Stimulated activated naive B cell treated with anti-CD40 and anti-IgM and Interleukin-4, amounts not matched to agents 10 μg/mL and 1 μg/mL and 100 μg/mL, for 72 hours (primary cell): ENCODE measurements around the gene CYP3A7.
A peak's percentile ranks its signal among the peaks of the same experiment; 100 is the strongest.
"Not testable (repeated sequence)": the region's sequence is repeated elsewhere in the genome, so short reads cannot be mapped to it uniquely, and the experiment has no call there.

Experiments
- ATAC-seq, 2 donors: fragments of 150-1000 bp; cut with Tn5 transposase; replicated peaks; 2 replicates each; pipeline ENCODE4 v1.10.0; 2021; ENCODE audit warnings: moderate library complexity in 1 of 2
- DNase-seq: peaks from one replicate; pipeline ENCODE4 v3.0.0; 2021
- H3K27ac Mint-ChIP-seq: one replicate; pipeline ENCODE4 v1.8.0; 2022; ENCODE audit warnings: mild to moderate bottlenecking, mixed read lengths
- H3K27me3 Mint-ChIP-seq, 2 donors: one replicate each; pipeline ENCODE4 v1.8.0; 2022; ENCODE audit warnings: mixed read lengths in 2 of 2
- H3K36me3 Mint-ChIP-seq, 2 donors: one replicate each; pipeline ENCODE4 v1.8.0; 2022; ENCODE audit warnings: mixed read lengths in 2 of 2, mild to moderate bottlenecking in 1 of 2
- H3K4me1 Mint-ChIP-seq, 2 donors: one replicate each; pipeline ENCODE4 v1.8.0; 2022; ENCODE audit warnings: mixed read lengths in 2 of 2, mild to moderate bottlenecking in 1 of 2
- H3K4me3 Mint-ChIP-seq, 2 donors: one replicate each; pipeline ENCODE4 v1.8.0; 2022; ENCODE audit warnings: mild to moderate bottlenecking in 2 of 2, mixed read lengths in 2 of 2, moderate library complexity in 1 of 2
- H3K9me3 Mint-ChIP-seq, 2 donors: one replicate each; pipeline ENCODE4 v1.8.0; 2022; ENCODE audit warnings: mixed read lengths in 2 of 2, mild to moderate bottlenecking in 1 of 2

CYP3A7 gene

DNA sequence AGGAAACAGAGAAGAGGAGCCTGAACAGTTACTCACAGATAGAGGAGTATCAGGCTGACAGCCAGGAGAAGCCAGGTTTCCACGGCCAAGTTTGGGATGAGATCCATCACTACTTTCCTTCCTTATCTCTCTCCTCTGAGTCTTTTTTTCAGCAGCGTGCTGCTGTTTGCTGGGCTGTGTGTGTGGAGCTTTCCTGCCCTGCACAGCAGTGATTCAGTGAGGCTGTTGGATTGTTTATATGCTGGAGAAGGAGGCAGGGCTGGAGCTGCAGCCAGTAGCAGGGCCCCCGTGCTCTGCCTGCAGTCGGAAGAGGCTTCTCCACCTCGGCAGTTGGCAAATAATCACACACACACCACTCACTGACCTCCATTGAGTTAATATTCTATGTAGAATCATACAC, at the start of gene CYP3A7:
TSS of gene CYP3A7 (minus strand) at position 210 of the 400 bp plus-strand sequence. CDS start at position 107, 103 bp downstream.
- Mint-ChIP-seq H3K4me3 (no peak within 1 kb of the TSS), H3K9me3 (no peaks in the 10 kb centered on the region), H3K36me3 (peaks cover 8% of the 10 kb centered on the region in 2 donors), H3K27me3 (peaks cover 9 to 28% of the 10 kb centered on the region in 2 donors), H3K27ac (no peak within 1 kb of the TSS), H3K4me1 (no peaks in the 10 kb centered on the region)
- DNase-seq, result no peak
- no peak for ATAC-seq

- Mint-ChIP-seq H3K27me3 (peaks cover 57 to 72% of the 10 kb centered on the region in 2 donors), H3K4me3 (no peak within 1 kb of the TSS), H3K4me1 (no peaks in the 10 kb centered on the region), H3K36me3 (no peaks in the 10 kb centered on the region), H3K27ac (no peak within 1 kb of the TSS), H3K9me3 (peaks cover 0 to 1% of the 10 kb centered on the region in 2 donors)
- ATAC-seq (no peak), DNase-seq (no peak)
These were observed 49.0 kb upstream of the CYP3A7 start, which contains the start of gene CYP3A4 for GRCh38 chr7:99784007-99784406. CYP3A4 (minus strand) TSS chr7:99784184; CDS start chr7:99784081, 103 bp downstream.

GRCh38 chr7:99782012-99782953, 47.3 kb upstream of the CYP3A7 start:
- Mint-ChIP-seq H3K36me3 (no peaks in the 10 kb centered on the region), H3K27ac (no peak overlapping the region), H3K4me3 (no peak overlapping the region), H3K4me1 (no peaks in the 10 kb centered on the region), H3K9me3 (no peaks in the 10 kb centered on the region), H3K27me3 (peaks cover 56 to 68% of the 10 kb centered on the region in 2 donors)
- ATAC-seq (peak in 1 of 2 donors; percentile 16), DNase-seq (no peak)

DNA sequence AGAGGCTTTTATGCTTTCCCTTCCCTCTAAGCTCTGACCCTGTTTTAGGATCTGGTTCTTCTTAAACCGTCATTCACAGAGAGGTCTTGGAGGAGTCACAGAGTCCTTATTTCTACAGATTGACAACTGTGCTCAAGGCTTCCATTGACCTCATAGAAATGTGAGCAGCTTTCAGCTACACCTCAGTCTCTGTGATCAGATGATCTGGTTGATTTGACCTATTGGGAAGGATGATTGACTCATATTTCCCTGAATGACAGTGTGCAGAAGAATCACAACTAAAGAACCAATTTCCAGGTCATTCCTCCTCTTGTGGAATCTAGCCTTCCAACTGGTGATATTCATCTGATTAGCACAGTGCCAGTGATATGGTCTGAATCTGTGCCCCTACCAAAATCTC, 45.6 kb upstream of the CYP3A7 start:
- no peaks in the 10 kb centered on the region for H3K36me3 Mint-ChIP-seq
- ATAC-seq (no peak), DNase-seq (no peak)
- H3K4me1 Mint-ChIP-seq, result no peaks in the 10 kb centered on the region
- peaks cover 63 to 71% of the 10 kb centered on the region in 2 donors for H3K27me3 Mint-ChIP-seq
- no peak overlapping the region for H3K27ac Mint-ChIP-seq
- H3K9me3 Mint-ChIP-seq, result no peaks in the 10 kb centered on the region
- H3K4me3 Mint-ChIP-seq, result no peak overlapping the region

DNA sequence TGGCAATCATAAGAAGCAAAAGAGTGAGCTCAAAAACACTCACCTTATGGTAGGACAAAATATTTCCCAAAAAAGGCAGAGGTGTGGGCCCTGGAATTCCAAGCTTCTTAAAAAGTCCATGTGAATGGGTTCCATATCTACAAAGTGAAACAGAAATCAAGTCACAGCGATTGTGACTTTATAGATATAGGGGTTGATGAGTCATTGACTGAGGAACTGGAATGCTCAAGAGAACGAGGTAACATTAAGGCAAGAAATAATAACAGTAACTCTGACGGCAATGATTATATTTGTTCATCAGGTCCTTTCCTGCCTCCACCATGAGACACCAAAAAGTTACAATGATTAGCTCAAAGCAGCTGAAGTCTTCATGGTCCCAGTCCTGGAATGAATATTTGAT, 45.0 kb upstream of the CYP3A7 start:
- H3K27me3 Mint-ChIP-seq, result peaks cover 63 to 71% of the 10 kb centered on the region in 2 donors
- peaks cover 0 to 2% of the 10 kb centered on the region in 2 donors for H3K9me3 Mint-ChIP-seq
- no peak overlapping the region for H3K27ac Mint-ChIP-seq
- ATAC-seq (no peak), DNase-seq (no peak)
- H3K36me3 Mint-ChIP-seq, result no peaks in the 10 kb centered on the region
- no peak overlapping the region for H3K4me3 Mint-ChIP-seq
- no peaks in the 10 kb centered on the region for H3K4me1 Mint-ChIP-seq

DNA sequence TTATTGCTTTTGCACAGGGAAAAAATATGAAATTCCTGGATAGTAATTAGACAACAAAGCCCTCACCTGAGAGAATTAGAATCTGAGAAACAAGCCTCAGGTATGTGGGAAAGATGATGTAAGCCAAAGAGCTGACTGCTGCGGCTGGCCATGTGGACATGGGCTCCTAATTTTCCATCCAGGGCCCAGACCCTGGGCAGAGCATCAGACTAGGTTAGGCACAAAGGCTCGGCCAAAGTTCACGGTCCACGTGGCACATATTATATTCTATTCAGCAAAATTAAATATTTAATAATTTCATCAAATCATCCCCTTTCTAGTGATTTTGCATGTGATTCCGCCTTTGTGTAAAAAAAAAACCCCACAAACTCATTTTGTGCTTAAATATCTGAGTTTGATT, 43.9 kb upstream of the CYP3A7 start:
- Mint-ChIP-seq H3K9me3 (peaks cover 0 to 2% of the 10 kb centered on the region in 2 donors), H3K36me3 (peaks cover 0 to 1% of the 10 kb centered on the region in 2 donors), H3K4me1 (no peaks in the 10 kb centered on the region), H3K4me3 (no peak overlapping the region), H3K27me3 (peaks cover 62 to 70% of the 10 kb centered on the region in 2 donors), H3K27ac (no peak overlapping the region)
- no peak for DNase-seq
- no peak for ATAC-seq

- not testable (repeated sequence) for H3K4me3 Mint-ChIP-seq, H3K9me3 Mint-ChIP-seq, H3K4me1 Mint-ChIP-seq, H3K27ac Mint-ChIP-seq, H3K36me3 Mint-ChIP-seq, ATAC-seq, DNase-seq
- H3K27me3 Mint-ChIP-seq, result peaks cover 76 to 77% of the 10 kb centered on the region in 2 donors
These were observed 38.4 kb upstream of the CYP3A7 start for GRCh38 chr7:99773395-99773794.

GRCh38 chr7:99772565-99772964, 37.6 kb upstream of the CYP3A7 start:
- Mint-ChIP-seq H3K4me3 (no peak overlapping the region), H3K36me3 (peaks cover 0 to 1% of the 10 kb centered on the region in 2 donors), H3K9me3 (peaks cover 0 to 6% of the 10 kb centered on the region in 2 donors), H3K4me1 (peaks cover 7 to 12% of the 10 kb centered on the region in 2 donors), H3K27ac (no peak overlapping the region), H3K27me3 (peaks cover 73 to 74% of the 10 kb centered on the region in 2 donors)
- no peak for ATAC-seq
- no peak for DNase-seq

DNA sequence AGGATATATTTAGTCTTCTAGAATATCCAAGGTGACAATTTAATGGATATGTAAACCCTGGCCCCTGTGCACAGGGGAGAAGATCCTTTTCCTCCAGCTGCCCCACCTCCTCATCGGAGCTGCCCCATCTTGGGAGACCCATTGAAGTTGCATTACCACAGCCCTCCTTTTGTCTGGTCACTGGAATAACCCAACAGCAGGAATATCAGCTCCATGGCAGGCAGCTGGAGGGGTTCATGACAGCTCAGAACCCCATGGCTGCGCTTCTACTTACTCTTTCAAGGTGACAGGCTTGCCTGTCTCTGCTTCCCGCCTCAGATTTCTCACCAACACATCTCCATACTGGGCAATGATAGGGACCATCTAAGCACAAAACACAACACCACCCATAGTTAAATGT, 34.5 kb upstream of the CYP3A7 start:
- not testable (repeated sequence) for ATAC-seq, DNase-seq, H3K36me3 Mint-ChIP-seq, H3K4me3 Mint-ChIP-seq, H3K9me3 Mint-ChIP-seq, H3K27ac Mint-ChIP-seq
- H3K27me3 Mint-ChIP-seq, result peaks cover 47 to 57% of the 10 kb centered on the region in 2 donors
- peaks cover 9 to 18% of the 10 kb centered on the region in 2 donors for H3K4me1 Mint-ChIP-seq

GRCh38 chr7:99768471-99768870, 33.5 kb upstream of the CYP3A7 start:
- no peak overlapping the region for H3K27ac Mint-ChIP-seq
- peaks cover 9 to 18% of the 10 kb centered on the region in 2 donors for H3K4me1 Mint-ChIP-seq
- peaks cover 50 to 58% of the 10 kb centered on the region in 2 donors for H3K27me3 Mint-ChIP-seq
- no peak for DNase-seq
- H3K4me3 Mint-ChIP-seq, result no peak overlapping the region
- H3K9me3 Mint-ChIP-seq, result peaks cover 0 to 5% of the 10 kb centered on the region in 2 donors
- H3K36me3 Mint-ChIP-seq, result no peaks in the 10 kb centered on the region
- no peak for ATAC-seq

DNA sequence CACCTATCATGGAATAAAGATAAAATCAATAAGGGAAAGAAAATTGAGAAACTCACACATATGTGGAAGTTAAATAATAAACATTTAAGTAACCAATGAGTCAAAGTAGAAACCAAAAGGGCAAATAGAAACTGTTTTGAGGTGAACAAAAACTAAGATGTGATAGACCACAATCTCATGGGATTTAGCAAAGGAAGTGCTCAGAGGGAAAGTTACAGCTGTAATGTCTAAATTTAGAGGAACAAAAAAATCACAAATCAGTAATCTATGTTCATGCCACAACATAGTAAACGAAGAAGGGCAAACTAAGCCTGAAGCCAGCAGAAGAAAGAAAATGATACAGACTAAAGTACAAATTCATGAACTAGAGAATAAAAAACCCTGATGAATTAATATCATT, 32.7 kb upstream of the CYP3A7 start:
- no peak overlapping the region for H3K4me3 Mint-ChIP-seq
- ATAC-seq, result peak; percentile 96
- no peaks in the 10 kb centered on the region for H3K36me3 Mint-ChIP-seq

DNA sequence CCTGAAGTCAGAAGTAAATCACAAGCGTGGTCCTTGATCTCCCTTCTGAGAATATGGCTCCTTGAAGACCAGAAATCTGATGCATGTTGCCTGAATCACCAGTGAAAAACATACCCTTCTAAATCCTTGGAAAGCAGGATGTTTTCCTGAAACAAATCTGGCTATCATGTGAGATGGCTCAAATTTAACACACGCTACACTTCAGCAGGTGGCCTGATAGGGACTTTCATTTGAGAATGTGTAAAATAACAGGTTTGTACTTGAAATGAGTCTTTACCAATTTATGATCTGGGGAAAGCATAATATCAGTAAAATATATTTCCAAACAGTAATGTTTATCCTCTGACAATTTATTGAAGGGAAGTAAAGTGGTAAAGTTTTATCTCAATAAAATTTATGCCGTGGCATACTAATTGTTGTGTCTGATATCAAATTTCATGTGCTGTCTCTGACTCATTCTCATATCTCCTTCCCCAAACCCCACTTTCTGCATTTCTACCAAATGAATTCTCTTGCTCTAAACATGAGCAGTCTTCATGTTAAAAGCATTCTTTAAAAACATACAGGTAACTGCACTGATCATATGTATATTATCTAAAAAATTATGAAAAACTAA, 31.6 kb upstream of the CYP3A7 start:
- ATAC-seq (no peak), DNase-seq (no peak)
- no peak overlapping the region for H3K4me3 Mint-ChIP-seq
- peaks cover 49 to 57% of the 10 kb centered on the region in 2 donors for H3K27me3 Mint-ChIP-seq
- H3K27ac Mint-ChIP-seq, result no peak overlapping the region
- H3K9me3 Mint-ChIP-seq, result peaks cover 0 to 5% of the 10 kb centered on the region in 2 donors
- no peaks in the 10 kb centered on the region for H3K36me3 Mint-ChIP-seq
- H3K4me1 Mint-ChIP-seq, result peaks cover 9 to 18% of the 10 kb centered on the region in 2 donors

More for the DNA sequence above, 32.7 kb upstream of the CYP3A7 start:
- H3K4me1 Mint-ChIP-seq, result peaks cover 9 to 18% of the 10 kb centered on the region in 2 donors
- DNase-seq, result no peak
- peaks cover 0 to 5% of the 10 kb centered on the region in 2 donors for H3K9me3 Mint-ChIP-seq
- peaks cover 52 to 58% of the 10 kb centered on the region in 2 donors for H3K27me3 Mint-ChIP-seq
- H3K27ac Mint-ChIP-seq, result no peak overlapping the region

- H3K4me1 Mint-ChIP-seq, result peaks cover 9 to 18% of the 10 kb centered on the region in 2 donors
- no peaks in the 10 kb centered on the region for H3K36me3 Mint-ChIP-seq
- DNase-seq (no peak), ATAC-seq (no peak)
- peaks cover 35 to 54% of the 10 kb centered on the region in 2 donors for H3K27me3 Mint-ChIP-seq
- no peaks in the 10 kb centered on the region for H3K9me3 Mint-ChIP-seq
- no peak overlapping the region for H3K4me3 Mint-ChIP-seq
- no peak overlapping the region for H3K27ac Mint-ChIP-seq
These were observed 29.5 kb upstream of the CYP3A7 start for GRCh38 chr7:99764478-99764877.

- no peak for ATAC-seq
- H3K4me1 Mint-ChIP-seq, result peaks cover 4 to 9% of the 10 kb centered on the region in 2 donors
These were observed 27.8 kb upstream of the CYP3A7 start for GRCh38 chr7:99762680-99763327.

More at GRCh38 chr7:99762680-99763327, 27.8 kb upstream of the CYP3A7 start:
- H3K9me3 Mint-ChIP-seq, result no peaks in the 10 kb centered on the region
- no peak for DNase-seq
- peaks cover 44 to 66% of the 10 kb centered on the region in 2 donors for H3K27me3 Mint-ChIP-seq
- no peaks in the 10 kb centered on the region for H3K36me3 Mint-ChIP-seq
- H3K4me3 Mint-ChIP-seq, result no peak overlapping the region
- no peak overlapping the region for H3K27ac Mint-ChIP-seq
